Fibroblast of mammary gland (primary cell): ENCODE measurements around the gene RSPH1.

Experiments
- DNase-seq: peaks from one replicate; pipeline ENCODE4 v3.0.0-alpha.2; 2010; ENCODE audit warnings: low read depth
- H3K4me3 ChIP-seq: 2 replicates; pipeline ENCODE4 v1.5.1; 2011; ENCODE audit warnings: low read depth, mild to moderate bottlenecking, low read length, moderate library complexity; ENCODE audit not compliant: control insufficient read depth
- CTCF ChIP-seq: conservative IDR thresholded peaks from 2 replicates; pipeline ENCODE4 v1.5.1; 2011; ENCODE audit warnings: low read depth, low read length, inconsistent platforms; ENCODE audit not compliant: control insufficient read depth, insufficient read depth

RSPH1 gene

DNA sequence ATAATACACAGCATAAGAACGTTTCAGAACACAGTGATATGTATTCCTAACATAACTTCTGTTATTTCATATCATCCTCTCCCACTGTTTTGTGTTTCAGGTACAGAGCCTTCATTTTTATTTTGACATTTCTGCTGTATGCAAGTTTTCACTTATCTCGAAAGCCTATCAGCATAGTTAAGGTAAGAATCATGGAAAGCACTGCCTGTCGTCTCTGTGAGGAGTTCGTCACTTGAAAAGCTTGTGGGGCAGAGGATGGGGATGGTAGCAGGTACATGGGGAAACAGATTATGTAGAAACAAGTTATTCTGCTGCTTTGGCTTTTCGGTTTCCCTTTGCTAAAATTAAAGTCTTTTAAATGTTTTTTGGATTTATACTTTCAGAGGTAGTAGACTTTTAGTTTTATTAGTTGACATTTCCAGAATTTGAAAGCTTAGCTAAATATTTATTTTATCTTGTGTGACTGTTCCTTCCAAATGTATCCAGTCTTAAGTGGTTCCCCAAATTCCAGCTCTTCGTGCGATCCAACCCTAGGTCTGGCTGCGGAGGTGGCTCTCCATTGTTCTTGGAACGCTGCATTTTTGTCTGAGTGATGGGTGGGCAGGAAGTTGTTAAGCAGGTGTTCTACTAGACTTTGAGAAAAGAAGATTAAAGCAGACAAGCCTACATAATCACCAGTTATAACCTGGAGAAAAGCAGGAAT, 29.8 kb upstream of the RSPH1 start:
- no peak for DNase-seq
- TF ChIP-seq CTCF: no peak
- H3K4me3 ChIP-seq: no peak overlapping the region

DNA sequence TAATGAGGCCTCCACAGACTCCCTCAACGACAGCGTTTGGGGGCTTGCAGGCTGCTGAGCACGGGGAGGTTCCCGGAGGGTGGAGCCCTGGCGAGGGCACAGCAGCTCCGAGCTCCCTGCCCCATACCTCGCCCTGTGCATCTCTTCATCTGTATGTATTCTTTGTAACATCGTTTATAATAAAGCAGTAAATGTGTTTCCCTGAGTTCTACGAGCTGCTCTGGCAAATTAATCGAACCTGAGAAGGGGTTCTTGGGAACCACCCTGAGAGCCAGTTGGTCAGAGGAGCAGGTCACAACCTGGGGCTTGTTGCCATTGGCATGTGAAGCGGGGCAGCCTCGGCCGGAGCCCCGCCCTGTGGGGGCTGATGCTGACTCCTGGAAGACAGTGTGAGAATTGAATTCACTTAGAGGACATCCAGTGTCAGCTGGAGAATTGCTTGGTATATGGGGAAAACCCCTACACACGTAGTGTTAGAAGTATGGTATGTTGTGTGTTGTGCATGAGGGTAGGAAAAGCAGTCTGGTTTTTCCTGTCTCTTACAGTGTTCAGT, 29.1 kb upstream of the RSPH1 start:
- H3K4me3 ChIP-seq: peak overlapping the region; percentile 7
- TF ChIP-seq CTCF: no peak
- peak; percentile 28 for DNase-seq

DNA sequence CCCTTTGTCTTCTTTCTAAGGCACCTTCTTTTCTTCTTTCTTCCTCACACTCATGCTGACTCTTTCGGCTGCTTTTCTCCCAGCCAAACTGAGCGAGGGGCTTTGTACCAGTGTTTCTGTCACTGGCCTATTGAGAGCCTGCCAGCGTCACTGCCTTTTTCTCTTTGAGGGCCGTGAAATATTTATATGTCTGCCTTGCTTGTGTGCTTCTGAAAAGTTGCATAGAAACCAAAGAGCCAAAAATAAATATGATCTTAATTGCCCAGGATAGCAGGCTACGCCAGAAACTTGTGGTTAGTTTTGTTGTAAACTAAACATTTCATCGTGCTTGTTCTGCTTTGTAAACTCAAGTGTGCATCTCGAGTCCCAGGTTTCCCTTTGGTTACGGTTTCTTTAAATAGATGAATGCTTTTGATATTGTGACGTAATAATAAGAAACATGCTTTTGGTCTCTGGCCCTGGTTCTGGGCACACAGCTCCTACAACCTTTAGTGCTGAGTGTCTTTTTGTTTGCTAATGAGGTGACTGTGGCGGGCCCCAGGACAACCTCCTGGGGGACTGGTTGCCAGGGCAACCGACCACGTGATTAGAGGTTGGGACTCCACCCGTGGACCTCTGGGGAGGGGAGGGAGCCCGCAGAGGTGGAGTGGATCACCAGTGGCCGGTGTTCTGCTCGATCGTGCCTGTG, 28.5 kb upstream of the RSPH1 start:
- H3K4me3 ChIP-seq: peak overlapping the region; percentile 7
- peak; percentile 52 for DNase-seq
- no peak for TF ChIP-seq CTCF

DNA sequence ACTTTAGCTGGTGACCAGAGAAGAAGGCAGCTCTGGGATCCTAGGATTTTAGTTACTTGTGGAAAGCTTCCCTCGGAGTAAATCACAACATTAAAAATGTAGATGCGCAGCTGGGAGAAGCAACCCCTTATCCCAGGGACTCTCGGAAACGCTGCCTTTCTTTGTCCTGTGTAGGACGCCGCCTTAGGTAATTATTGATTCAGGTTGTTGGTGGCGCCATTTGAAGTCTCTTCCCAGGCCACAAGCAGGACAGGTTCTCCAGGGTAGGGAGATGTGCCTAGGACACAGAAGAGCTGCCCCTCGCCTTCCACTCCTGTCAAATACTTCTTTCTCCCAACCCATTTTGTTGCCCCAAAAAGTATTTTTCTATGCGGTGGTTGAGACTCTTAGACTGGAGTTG, 27.9 kb upstream of the RSPH1 start:
- TF ChIP-seq CTCF: no peak

DNA sequence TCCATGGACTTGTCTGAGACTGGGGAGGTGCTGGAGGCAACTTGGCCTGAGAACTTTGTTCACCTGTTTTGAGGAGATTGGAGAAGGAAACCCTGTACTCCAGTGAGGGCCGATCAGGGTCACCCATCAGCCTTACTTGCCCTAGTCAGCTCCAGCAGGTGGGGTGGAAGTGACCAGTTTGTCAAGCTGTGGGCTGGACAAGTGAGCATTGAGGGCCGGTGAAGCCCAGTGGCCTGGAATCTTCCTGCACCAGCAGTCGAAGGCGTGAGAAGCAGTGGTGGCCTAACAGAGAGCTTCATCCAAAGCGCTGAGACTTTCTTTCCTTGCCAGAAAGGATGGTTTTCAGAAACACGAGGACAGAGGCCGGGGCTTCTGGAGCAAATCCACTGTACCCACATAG, 27.2 kb upstream of the RSPH1 start:
- no peak for DNase-seq
- no peak for TF ChIP-seq CTCF
- H3K4me3 ChIP-seq: no peak overlapping the region

More for the DNA sequence above, 27.9 kb upstream of the RSPH1 start:
- H3K4me3 ChIP-seq: no peak overlapping the region
- DNase-seq: no peak

DNA sequence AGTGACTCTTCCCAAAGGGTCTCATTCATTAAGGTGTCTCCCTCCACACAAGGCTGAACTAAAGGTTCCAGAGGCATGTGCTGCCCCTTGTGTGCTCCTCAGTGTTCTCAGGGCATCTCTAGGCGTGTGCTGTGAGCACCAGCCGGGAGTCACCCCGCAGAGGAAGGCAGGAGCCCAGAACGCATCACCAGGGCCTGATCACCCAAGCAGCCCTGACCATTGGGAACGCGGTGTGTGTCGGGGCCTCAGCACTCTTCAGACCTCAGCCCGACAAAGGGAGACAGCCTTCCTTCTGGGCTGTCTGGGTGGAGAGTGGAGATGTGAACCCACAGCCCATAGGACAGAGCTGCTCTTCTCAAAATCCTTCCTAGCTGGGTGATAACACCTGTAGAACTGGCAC, 26.7 kb upstream of the RSPH1 start:
- no peak for TF ChIP-seq CTCF
- no peak for DNase-seq
- no peak overlapping the region for H3K4me3 ChIP-seq
